WTC11 (cell line): ENCODE data around the gene ASB2. TPM values are rescaled to one million over a fixed set of nuclear protein-coding genes. Genes with fewer than 3 reads are reported as not detected.

Experiments
- ATAC-seq: fragments of 200-7000 bp; cut with Tn5 transposase; 2 replicates; pipeline ENCODE4 v1.10.0; 2021; ENCODE audit warnings: mild to moderate bottlenecking, moderate library complexity
- CTCF ChIA-PET: fragments of 300-600 bp; sonication (Branson Sonifier 250); formaldehyde crosslinking; loops from one replicate; lab custom pipeline; 2021; ENCODE audit warnings: antibody characterized with exemption; lab: Charles Lee
- POLR2A ChIA-PET: fragments of 350-600 bp; sonication (Branson Sonifier 250); formaldehyde crosslinking; loops from one replicate; lab custom pipeline; 2021; ENCODE audit warnings: antibody characterized with exemption; lab: Charles Lee
- DNase-seq: peaks from one replicate; pipeline ENCODE4 v3.0.0; 2021; ENCODE audit warnings: low spot score
- H3K27ac Mint-ChIP-seq: 2 replicates; pipeline ENCODE4 v1.8.0; 2021; ENCODE audit warnings: mixed read lengths
- H3K27me3 Mint-ChIP-seq: 2 replicates; pipeline ENCODE4 v1.8.0; 2021; ENCODE audit warnings: low read depth, mild to moderate bottlenecking, moderate library complexity, mixed read lengths
- H3K36me3 Mint-ChIP-seq: 2 replicates; pipeline ENCODE4 v1.8.0; 2021; ENCODE audit warnings: mixed read lengths
- H3K4me1 Mint-ChIP-seq: 2 replicates; pipeline ENCODE4 v1.8.0; 2022; ENCODE audit warnings: mixed read lengths
- H3K4me3 Mint-ChIP-seq: 2 replicates; pipeline ENCODE4 v1.8.0; 2021; ENCODE audit warnings: mild to moderate bottlenecking, moderate library complexity, mixed read lengths
- H3K9me3 Mint-ChIP-seq: 2 replicates; pipeline ENCODE4 v1.8.0; 2021; ENCODE audit warnings: mixed read lengths
- ARID4B ChIP-seq: sonication (generic); formaldehyde crosslinking; IDR thresholded peaks from 2 replicates; pipeline ENCODE4 v1.8.0; 2023; ENCODE audit warnings: missing genetic modification reagents, mild to moderate bottlenecking, borderline replicate concordance
- ATF1 ChIP-seq: sonication (generic); formaldehyde crosslinking; IDR thresholded peaks from 2 replicates; pipeline ENCODE4 v1.8.1; 2023; ENCODE audit warnings: mild to moderate bottlenecking, moderate library complexity, missing genetic modification reagents
- ATF2 ChIP-seq: sonication (generic); formaldehyde crosslinking; IDR thresholded peaks from 2 replicates; pipeline ENCODE4 v1.8.1; 2022; ENCODE audit warnings: low read depth, missing genetic modification reagents, borderline replicate concordance
- ATF3 ChIP-seq: sonication (generic); formaldehyde crosslinking; conservative IDR thresholded peaks from 2 replicates; pipeline ENCODE4 v1.8.1; 2022; ENCODE audit warnings: mild to moderate bottlenecking, missing genetic modification reagents
- CBFB ChIP-seq: sonication (generic); formaldehyde crosslinking; IDR thresholded peaks from 2 replicates; pipeline ENCODE4 v1.8.1; 2022; ENCODE audit warnings: mild to moderate bottlenecking, low read depth, missing genetic modification reagents
- CDX4 ChIP-seq: fragments of 250-450 bp; sonication (Bioruptor Pico); IDR thresholded peaks from 2 replicates; pipeline ENCODE4 v1.9.0; 2021; ENCODE audit warnings: moderate library complexity, mild to moderate bottlenecking, inconsistent platforms, borderline replicate concordance
- CREM ChIP-seq: sonication (generic); formaldehyde crosslinking; IDR thresholded peaks from 2 replicates; pipeline ENCODE4 v1.8.1; 2022; ENCODE audit warnings: mild to moderate bottlenecking, missing genetic modification reagents, moderate library complexity
- ELF4 ChIP-seq: sonication (generic); formaldehyde crosslinking; IDR thresholded peaks from 2 replicates; pipeline ENCODE4 v1.8.1; 2022; ENCODE audit warnings: low read depth, mild to moderate bottlenecking, moderate library complexity, missing genetic modification reagents
- ERG ChIP-seq: fragments of 250-450 bp; sonication (Bioruptor Pico); IDR thresholded peaks from 2 replicates; pipeline ENCODE4 v1.8.0; 2021; ENCODE audit warnings: mild to moderate bottlenecking
- GABPB1 ChIP-seq: sonication (generic); formaldehyde crosslinking; IDR thresholded peaks from 2 replicates; pipeline ENCODE4 v1.8.1; 2023; ENCODE audit warnings: mild to moderate bottlenecking, missing genetic modification reagents
- IRF2 ChIP-seq: sonication (generic); formaldehyde crosslinking; IDR thresholded peaks from 2 replicates; pipeline ENCODE4 v1.8.0; 2022; ENCODE audit warnings: low read depth, missing genetic modification reagents, borderline replicate concordance
- JUN ChIP-seq: sonication (generic); formaldehyde crosslinking; IDR thresholded peaks from 2 replicates; pipeline ENCODE4 v1.8.0; 2023; ENCODE audit warnings: mild to moderate bottlenecking, missing genetic modification reagents
- KAT7 ChIP-seq: sonication (generic); formaldehyde crosslinking; IDR thresholded peaks from 2 replicates; pipeline ENCODE4 v1.8.1; 2023; ENCODE audit warnings: missing genetic modification reagents, mild to moderate bottlenecking, borderline replicate concordance
- NFATC4 ChIP-seq: fragments of 250-450 bp; sonication (Bioruptor Pico); IDR thresholded peaks from 2 replicates; pipeline ENCODE4 v1.9.0; 2021; ENCODE audit warnings: mild to moderate bottlenecking
- SOX15 ChIP-seq: fragments of 250-450 bp; sonication (Bioruptor Pico); IDR thresholded peaks from 2 replicates; pipeline ENCODE4 v1.9.0; 2021; ENCODE audit warnings: mild to moderate bottlenecking
- ZNF671 ChIP-seq: fragments of 250-450 bp; sonication (Bioruptor Pico); IDR thresholded peaks from 2 replicates; pipeline ENCODE4 v1.8.0; 2021; ENCODE audit warnings: mild to moderate bottlenecking
- total RNA-seq: library from RNA; stranded (reverse); gene quantifications from 3 replicates; pipeline ENCODE4 v1.2.3, GENCODE V29; 2021
- TF ChIP-seq, protein P1 (sequence below): fragments of 250-450 bp; sonication (Bioruptor Pico); IDR thresholded peaks from 2 replicates; pipeline ENCODE4 v1.9.0; 2021; ENCODE audit warnings: mild to moderate bottlenecking, borderline replicate concordance

ASB2 gene
- total RNA-seq, 1 experiment from 2014 or later: 0.37 TPM

GRCh38 chr14:93957333-93957710, 19.0 kb downstream of the ASB2 start:
- Mint-ChIP-seq H3K9me3 (no peaks in the 10 kb centered on the region), H3K4me3 (no peak overlapping the region), H3K36me3 (no peaks in the 10 kb centered on the region)
- ATAC-seq: no peak
- CTCF ChIA-PET: interaction anchor here (7.5 kb wide), 1 partner anchor 17 kb away, joined by 52 read pairs; no protein-coding TSS in a partner anchor
- no peak for TF ChIP-seq ZNF671 (CRISPR knock-in tag)
- TF ChIP-seq, all 79 proteins: peak for 0
- no peak for DNase-seq
- H3K27ac Mint-ChIP-seq: peak overlapping the region; percentile 29; the same call in 1 of the 2 replicates
- H3K4me1 Mint-ChIP-seq: peaks cover 42% of the 10 kb centered on the region
- POLR2A ChIA-PET: no interaction called here
- no peaks in the 10 kb centered on the region for H3K27me3 Mint-ChIP-seq

DNA sequence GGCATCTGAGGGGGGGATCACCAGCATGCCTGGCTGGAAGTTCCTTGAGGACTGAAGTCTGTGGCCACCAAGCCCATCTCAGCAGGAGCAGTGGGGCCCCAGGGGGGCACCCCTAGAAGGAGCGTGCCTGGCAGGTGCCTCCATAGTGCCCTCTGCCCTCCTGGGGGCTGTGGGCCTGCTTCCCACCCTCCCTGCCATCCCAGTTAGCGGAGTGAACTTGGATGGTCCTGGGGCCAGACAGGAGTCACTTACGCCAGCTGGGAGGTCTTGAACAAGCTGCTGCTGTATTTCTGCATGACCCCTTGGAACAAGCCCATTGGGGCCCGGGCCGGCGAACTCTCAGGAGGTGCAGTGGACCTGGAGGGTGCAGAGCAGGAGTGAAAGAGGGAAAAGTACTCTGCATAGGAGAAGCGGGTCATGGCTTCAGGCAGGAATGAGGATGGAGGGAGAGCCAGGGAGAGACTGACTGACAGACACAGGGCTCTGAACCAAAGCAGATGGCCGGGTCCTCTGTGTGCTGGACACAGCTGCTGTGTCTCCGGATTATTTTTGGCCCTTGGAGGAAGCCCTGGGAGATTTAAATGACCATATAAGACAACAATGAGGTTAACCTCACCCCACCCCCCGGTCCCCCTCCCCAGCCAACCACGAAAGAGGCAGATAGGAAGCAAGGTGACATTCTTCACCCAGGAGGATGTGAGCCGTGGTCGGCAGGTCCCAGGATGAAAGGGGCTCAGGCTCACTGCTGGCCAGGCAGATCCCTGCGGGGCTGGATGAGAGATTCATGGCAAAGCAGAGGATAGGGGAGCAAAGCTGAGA, 19.6 kb downstream of the ASB2 start:
- Mint-ChIP-seq H3K36me3 (no peaks in the 10 kb centered on the region), H3K27ac (no peak overlapping the region), H3K4me3 (no peak overlapping the region), H3K27me3 (no peaks in the 10 kb centered on the region), H3K4me1 (peaks cover 42% of the 10 kb centered on the region), H3K9me3 (no peaks in the 10 kb centered on the region)
- TF ChIP-seq ATF1 (CRISPR knock-in tag): no peak
- TF ChIP-seq ATF3: no peak
- TF ChIP-seq ERG: no peak
- TF ChIP-seq, protein P1, sequence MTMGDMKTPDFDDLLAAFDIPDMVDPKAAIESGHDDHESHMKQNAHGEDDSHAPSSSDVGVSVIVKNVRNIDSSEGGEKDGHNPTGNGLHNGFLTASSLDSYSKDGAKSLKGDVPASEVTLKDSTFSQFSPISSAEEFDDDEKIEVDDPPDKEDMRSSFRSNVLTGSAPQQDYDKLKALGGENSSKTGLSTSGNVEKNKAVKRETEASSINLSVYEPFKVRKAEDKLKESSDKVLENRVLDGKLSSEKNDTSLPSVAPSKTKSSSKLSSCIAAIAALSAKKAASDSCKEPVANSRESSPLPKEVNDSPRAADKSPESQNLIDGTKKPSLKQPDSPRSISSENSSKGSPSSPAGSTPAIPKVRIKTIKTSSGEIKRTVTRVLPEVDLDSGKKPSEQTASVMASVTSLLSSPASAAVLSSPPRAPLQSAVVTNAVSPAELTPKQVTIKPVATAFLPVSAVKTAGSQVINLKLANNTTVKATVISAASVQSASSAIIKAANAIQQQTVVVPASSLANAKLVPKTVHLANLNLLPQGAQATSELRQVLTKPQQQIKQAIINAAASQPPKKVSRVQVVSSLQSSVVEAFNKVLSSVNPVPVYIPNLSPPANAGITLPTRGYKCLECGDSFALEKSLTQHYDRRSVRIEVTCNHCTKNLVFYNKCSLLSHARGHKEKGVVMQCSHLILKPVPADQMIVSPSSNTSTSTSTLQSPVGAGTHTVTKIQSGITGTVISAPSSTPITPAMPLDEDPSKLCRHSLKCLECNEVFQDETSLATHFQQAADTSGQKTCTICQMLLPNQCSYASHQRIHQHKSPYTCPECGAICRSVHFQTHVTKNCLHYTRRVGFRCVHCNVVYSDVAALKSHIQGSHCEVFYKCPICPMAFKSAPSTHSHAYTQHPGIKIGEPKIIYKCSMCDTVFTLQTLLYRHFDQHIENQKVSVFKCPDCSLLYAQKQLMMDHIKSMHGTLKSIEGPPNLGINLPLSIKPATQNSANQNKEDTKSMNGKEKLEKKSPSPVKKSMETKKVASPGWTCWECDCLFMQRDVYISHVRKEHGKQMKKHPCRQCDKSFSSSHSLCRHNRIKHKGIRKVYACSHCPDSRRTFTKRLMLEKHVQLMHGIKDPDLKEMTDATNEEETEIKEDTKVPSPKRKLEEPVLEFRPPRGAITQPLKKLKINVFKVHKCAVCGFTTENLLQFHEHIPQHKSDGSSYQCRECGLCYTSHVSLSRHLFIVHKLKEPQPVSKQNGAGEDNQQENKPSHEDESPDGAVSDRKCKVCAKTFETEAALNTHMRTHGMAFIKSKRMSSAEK (CRISPR knock-in tag): no peak
- TF ChIP-seq KAT7 (CRISPR knock-in tag): no peak
- TF ChIP-seq GABPB1 (CRISPR knock-in tag): no peak
- TF ChIP-seq CREM (CRISPR knock-in tag): no peak
- no peak for TF ChIP-seq ATF2 (CRISPR knock-in tag)
- no peak for TF ChIP-seq NFATC4
- no peak for TF ChIP-seq SOX15 (CRISPR knock-in tag)
- no peak for TF ChIP-seq CDX4 (CRISPR knock-in tag)
- no peak for TF ChIP-seq CBFB (CRISPR knock-in tag)
- TF ChIP-seq JUN (CRISPR knock-in tag): no peak
- TF ChIP-seq IRF2 (CRISPR knock-in tag): no peak
- no peak for TF ChIP-seq ELF4 (CRISPR knock-in tag)
- no peak for TF ChIP-seq ARID4B
- ChIA-PET POLR2A (no interaction called here), CTCF (interaction anchor here (7.5 kb wide), 1 partner anchor 17 kb away, joined by 52 read pairs; no protein-coding TSS in a partner anchor)
- DNase-seq: no peak
- no peak for ATAC-seq
